ENCODE data around the gene CPT1A.

Gene CPT1A

GRCh38 chr11:68854273-68854958, 12.7 kb upstream of the CPT1A start:
- DNase-seq (ENCODE audit: low read depth in 2 of 2), result no peak

DNA sequence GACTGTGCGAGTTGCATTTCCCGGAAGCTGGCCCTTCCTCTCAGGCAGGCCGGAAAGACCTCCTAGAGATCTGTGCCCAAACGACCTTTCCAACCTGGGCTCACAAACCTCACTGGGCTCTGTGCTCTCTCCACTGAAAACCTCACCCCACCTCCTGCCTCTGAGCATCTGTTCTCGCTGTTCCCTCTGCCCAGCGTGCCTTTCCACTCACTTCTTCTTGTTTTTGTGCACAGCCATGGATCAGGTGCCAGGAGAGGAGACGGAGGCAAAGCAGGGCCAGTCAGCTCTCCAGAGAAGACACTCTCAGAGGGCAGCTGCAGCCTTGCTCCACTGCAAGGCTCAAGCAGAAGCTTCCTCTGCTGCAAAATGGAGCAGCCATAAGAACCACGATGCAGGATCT, 10.9 kb upstream of the CPT1A start:
- DNase-seq (ENCODE audit: low read depth in 2 of 2), result no peak

GRCh38 chr11:68848429-68848828, 6.7 kb upstream of the CPT1A start:
- DNase-seq (ENCODE audit: low read depth in 2 of 2), result no peak

DNA sequence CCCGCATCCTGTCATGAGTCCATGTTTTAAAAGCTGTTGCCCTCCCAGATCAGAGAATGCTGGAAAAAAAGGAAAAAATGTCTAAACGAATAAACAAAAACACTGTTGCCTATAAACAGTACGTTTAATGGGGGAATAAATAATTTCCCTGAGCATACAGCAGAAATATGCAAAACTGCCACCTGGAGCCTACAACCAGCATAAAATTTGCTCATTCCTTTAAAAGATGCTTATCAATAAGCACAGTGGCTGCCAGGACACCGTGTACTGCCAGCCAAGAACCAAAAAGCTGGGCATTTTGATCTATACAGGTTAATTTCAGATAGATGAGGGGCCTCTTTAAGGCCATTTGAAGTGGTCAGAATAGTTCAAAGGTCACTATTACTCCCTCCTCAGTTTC, 5.7 kb upstream of the CPT1A start:
- DNase-seq (ENCODE audit: low read depth in 2 of 2), result no peak

GRCh38 chr11:68845351-68846002, 3.8 kb upstream of the CPT1A start:
- DNase-seq (ENCODE audit: low read depth in 2 of 2), result no peak

DNA sequence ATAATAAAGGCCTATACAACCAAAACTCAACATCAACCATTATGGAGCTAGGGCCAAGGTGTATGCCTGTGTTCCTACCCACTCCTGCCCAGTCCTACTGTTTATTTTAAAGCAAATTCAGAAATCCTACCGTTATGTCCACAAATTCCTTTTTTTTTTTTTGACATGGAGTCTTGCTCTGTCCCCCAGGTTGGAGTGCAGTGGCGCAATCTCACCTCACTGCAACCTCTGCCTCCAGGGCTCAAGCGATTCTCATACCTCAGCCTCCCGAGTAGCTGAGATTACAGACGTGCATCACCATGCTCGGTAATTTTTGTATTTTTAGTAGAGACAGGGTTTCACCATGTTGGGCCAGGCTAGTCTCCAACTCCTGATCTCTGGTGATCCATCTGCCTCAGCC, 3.1 kb upstream of the CPT1A start:
- DNase-seq (ENCODE audit: low read depth in 2 of 2), result no peak

DNA sequence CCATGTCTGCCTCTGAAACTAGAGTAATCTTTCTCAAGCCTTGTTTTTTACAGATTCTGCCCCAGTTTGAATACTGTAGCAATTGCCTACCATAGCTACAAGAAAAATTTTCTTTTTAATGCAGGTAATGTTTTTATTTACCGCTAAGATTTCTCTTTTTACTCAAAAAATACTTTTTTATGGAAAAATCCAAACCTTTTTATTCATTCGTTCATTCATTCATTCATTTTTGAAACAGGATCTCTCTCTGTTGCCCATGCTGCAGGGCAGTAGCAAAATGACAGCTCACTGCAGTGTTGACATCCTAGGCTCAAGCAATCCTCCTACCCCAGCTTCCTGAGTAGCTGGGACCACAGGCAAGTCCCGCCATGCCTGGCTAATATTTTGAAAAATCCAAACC, 2.7 kb upstream of the CPT1A start:
- no peak for DNase-seq (ENCODE audit: low read depth in 2 of 2)

GRCh38 chr11:68843703-68844312, 2.1 kb upstream of the CPT1A start:
- peak; percentile 64 to 73 for DNase-seq (ENCODE audit: low read depth in 2 of 2)

DNA sequence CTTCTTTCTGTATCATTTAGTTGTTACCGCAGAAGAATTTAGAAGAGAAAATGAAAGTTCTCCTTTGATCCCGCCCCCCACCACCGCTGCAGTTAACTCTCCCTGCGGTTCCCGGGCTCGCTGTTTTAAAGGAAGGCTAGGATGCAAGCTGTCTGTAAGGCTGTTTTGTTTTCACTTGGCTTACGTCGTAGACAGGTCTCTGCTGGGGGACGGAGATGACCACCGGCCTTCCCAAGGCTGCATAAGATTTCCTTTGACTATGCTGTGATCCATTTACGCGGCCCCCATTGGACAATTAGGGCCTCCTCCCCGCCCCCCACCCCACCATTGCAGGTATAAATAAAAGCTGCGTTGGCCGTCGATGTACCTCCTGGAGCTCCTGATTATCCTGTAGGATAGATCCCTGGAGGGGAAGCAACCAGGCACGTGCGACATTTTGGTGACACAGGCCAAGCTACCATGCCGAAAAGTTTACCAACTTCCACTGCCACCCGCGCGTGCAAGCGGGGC, 1.4 kb upstream of the CPT1A start:
- DNase-seq (ENCODE audit: low read depth in 2 of 2), result no peak

GRCh38 chr11:68842427-68843051, 823 bp upstream of the CPT1A start:
- no peak for DNase-seq (ENCODE audit: low read depth in 2 of 2)

GRCh38 chr11:68840661-68841653, 759 bp downstream of the CPT1A start:
- no peak for DNase-seq (ENCODE audit: low read depth in 2 of 2)

GRCh38 chr11:68839911-68840641, 1.6 kb downstream of the CPT1A start:
- DNase-seq (ENCODE audit: low read depth in 2 of 2), result no peak

GRCh38 chr11:68839054-68839865, 2.5 kb downstream of the CPT1A start:
- peak; percentile 91 to 92 for DNase-seq (ENCODE audit: low read depth in 2 of 2)

DNA sequence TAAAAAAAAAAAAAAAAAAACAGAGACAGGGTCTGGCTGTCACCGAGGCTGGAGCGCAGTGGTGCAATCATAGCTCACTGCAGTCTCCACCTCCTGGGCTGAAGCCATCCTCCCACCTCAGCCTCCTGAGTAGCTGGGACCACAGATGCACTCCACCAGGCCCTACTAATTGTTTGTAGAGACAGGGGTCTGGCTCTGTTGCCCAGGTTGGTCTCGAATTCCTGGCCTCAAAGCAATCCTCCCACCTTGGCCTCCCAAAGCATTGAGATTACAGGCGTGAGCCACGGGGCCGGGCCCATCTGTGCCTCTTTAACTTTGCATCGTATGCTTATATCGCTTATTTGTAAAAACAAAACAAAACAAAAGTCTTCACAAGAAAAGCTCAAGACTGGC, 3.1 kb downstream of the CPT1A start:
- no peak for DNase-seq (ENCODE audit: low read depth in 2 of 2)

DNA sequence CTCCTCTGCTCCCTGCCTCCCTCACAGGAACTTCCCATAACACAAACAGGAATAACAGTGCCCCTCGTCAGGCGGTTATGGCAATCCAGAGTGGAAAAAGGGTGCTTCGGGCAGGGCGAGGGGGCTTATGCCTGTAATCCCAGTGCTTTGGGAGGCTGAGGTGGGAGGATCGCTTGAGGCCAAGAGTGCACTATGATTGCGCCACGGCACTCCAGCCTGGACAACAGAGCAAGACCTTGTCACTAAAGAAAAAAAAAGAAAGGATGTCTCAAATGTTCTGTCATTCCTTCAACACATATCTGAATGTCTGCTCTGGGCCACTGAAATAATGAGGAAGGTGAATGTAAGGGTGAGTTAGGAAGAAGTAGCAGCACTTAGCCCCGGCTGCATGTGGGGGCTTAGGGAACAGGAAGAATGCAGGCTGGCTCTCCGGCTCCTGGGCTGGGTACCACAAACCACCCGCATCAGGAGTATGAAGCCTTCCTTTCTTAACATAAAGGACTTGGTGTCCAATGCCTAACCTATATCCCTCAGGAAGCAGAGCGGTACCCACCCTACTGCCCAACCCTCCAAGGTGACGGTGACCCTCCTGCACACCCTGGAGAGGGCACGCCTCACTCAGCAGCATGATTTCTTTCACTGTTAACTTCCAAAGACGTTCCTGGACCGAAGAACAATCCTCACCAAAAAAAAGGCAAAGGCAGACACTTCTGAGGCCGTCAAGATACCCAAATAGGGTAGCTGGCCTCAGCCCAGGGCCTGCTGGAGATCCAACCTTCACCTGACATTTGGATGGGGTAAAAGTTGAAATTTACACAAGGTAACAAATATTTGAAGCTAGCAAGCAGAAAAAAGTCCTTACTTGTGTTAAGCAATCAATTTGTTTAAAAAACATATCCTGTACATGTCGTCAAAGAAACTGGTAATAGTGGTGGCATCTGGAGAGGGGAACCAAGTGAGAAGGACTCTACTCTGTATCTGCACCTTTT, 3.8 kb downstream of the CPT1A start:
- no peak for DNase-seq (ENCODE audit: low read depth in 2 of 2)

DNA sequence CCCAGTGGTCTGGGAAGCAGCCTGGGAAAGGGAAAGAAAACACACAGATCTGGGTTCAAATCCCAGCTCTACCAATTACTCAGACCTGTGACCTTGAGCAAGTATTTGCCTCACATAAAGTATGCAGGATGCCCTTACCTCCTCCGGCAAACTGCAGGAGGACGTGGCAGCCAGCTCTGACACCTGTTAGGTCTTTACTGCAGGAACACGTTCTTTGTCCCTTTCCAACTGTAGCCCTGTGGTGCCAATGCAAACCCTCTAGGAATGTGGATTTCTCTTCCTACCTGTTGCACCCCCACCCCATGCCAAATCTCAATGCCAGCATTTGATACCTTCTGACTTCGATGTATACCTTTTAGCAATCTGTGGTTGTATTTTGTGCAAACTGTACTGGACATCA, 6.0 kb downstream of the CPT1A start:
- DNase-seq (ENCODE audit: low read depth in 2 of 2), result no peak

- no peak for DNase-seq (ENCODE audit: low read depth in 2 of 2)
Measured at GRCh38 chr11:68835328-68835727, 6.4 kb downstream of the CPT1A start.

GRCh38 chr11:68832476-68833181, 9.1 kb downstream of the CPT1A start:
- no peak for DNase-seq (ENCODE audit: low read depth in 2 of 2)
